OCI-M1 (cell line): ENCODE data around the gene ZNF669.

Source experiments
- DNase-seq: peaks from one replicate; lab custom pipeline; 2025; lab: John Stamatoyannopoulos, UW

Gene ZNF669

GRCh38 chr1:247111259-247111699 is 7.1 kb upstream of the ZNF669 start:
- no peak for DNase-seq

GRCh38 chr1:247110627-247111258 is 6.6 kb upstream of the ZNF669 start:
- peak; percentile 65 for DNase-seq

GRCh38 chr1:247107694-247108093 is 3.5 kb upstream of the ZNF669 start:
- no peak for DNase-seq

- no peak for DNase-seq
Measured at GRCh38 chr1:247105966-247106365, 1.8 kb upstream of the ZNF669 start.

GRCh38 chr1:247104965-247105364 is 809 bp upstream of the ZNF669 start:
- no peak for DNase-seq

- no peak for DNase-seq
Measured at GRCh38 chr1:247102381-247102780, 1.8 kb downstream of the ZNF669 start.

GRCh38 chr1:247100676-247101279 is 3.4 kb downstream of the ZNF669 start:
- DNase-seq: no peak

GRCh38 chr1:247096958-247097357 is 7.2 kb downstream of the ZNF669 start:
- no peak for DNase-seq

- DNase-seq: no peak
Measured at GRCh38 chr1:247096544-247096943, 7.6 kb downstream of the ZNF669 start.

- no peak for DNase-seq
Measured at GRCh38 chr1:247096112-247096511, 8.0 kb downstream of the ZNF669 start.

GRCh38 chr1:247090455-247090854 is 13.7 kb downstream of the ZNF669 start:
- no peak for DNase-seq

- no peak for DNase-seq
Measured at GRCh38 chr1:247089616-247090375, 14.4 kb downstream of the ZNF669 start.

- DNase-seq: no peak
Measured at GRCh38 chr1:247088967-247089366, 15.2 kb downstream of the ZNF669 start.

- DNase-seq: no peak
Measured at GRCh38 chr1:247087256-247087655, 16.9 kb downstream of the ZNF669 start.

GRCh38 chr1:247085310-247085709 is 18.8 kb downstream of the ZNF669 start:
- no peak for DNase-seq

- no peak for DNase-seq
Measured at GRCh38 chr1:247084771-247085170, 19.4 kb downstream of the ZNF669 start.

GRCh38 chr1:247079141-247079874 is 24.8 kb downstream of the ZNF669 start:
- DNase-seq: peak; percentile 90

GRCh38 chr1:247078258-247079140 is 25.7 kb downstream of the ZNF669 start, which contains the start of gene ZNF670:
TSS of gene ZNF670 (minus strand) at chr1:247078811. CDS start at chr1:247078596, 215 bp downstream.
- peak; percentile 99 for DNase-seq

- no peak for DNase-seq
Measured at GRCh38 chr1:247077876-247078257, 26.3 kb downstream of the ZNF669 start.

GRCh38 chr1:247077213-247077612 is 26.9 kb downstream of the ZNF669 start:
- peak; percentile 28 for DNase-seq

- no peak for DNase-seq
Measured at GRCh38 chr1:247070645-247071044, 33.5 kb downstream of the ZNF669 start.
